Thoracic aorta (tissue), 2 donors: Measurements from ENCODE around the gene NMD3. TPM values are rescaled to one million over a fixed set of nuclear protein-coding genes. Genes with fewer than 3 reads are reported as not detected.

Source experiments
- ATAC-seq: fragments of 150-250 bp; one replicate; pipeline ENCODE4 v1.8.0; 2017; ENCODE audit warnings: low read depth; ENCODE audit not compliant: insufficient number of reproducible peaks, low FRiP score
- DNase-seq: peaks from one replicate; pipeline ENCODE4 v3.0.0-alpha.2; 2020; ENCODE audit warnings: low spot score
- H3K27ac ChIP-seq, 2 donors: fragments of 200-600 bp; sonication (generic); 1 replicate in 1 of 2; 2 replicates in 1 of 2; pipeline ENCODE4 v1.5.1; 2016; ENCODE audit warnings: mild to moderate bottlenecking in 2 of 2, moderate library complexity in 2 of 2
- H3K27me3 ChIP-seq: fragments of 200-600 bp; sonication (generic); replicated peaks from 2 replicates; pipeline ENCODE4 v1.6.0; 2016; ENCODE audit warnings: mild to moderate bottlenecking; ENCODE audit not compliant: insufficient read depth
- H3K36me3 ChIP-seq: fragments of 200-600 bp; sonication (generic); one replicate; pipeline ENCODE4 v1.5.1; 2016
- H3K4me1 ChIP-seq, 2 donors: fragments of 200-600 bp; sonication (generic); 1 replicate in 1 of 2; 2 replicates in 1 of 2; pipeline versions ENCODE4 v1.5.1 to v1.6.0; 2016; ENCODE audit warnings: low read depth in 2 of 2, mild to moderate bottlenecking in 1 of 2; ENCODE audit not compliant: control insufficient read depth in 1 of 2
- H3K4me3 ChIP-seq: fragments of 200-600 bp; sonication (generic); 2 replicates; pipeline ENCODE4 v1.5.1; 2016; ENCODE audit warnings: mild to moderate bottlenecking
- H3K9me3 ChIP-seq: fragments of 200-600 bp; sonication (generic); 2 replicates; pipeline ENCODE4 v1.5.1; 2016
- CTCF ChIP-seq: fragments of 200-600 bp; sonication (generic); IDR thresholded peaks from one replicate; pipeline ENCODE4 v1.5.1; 2019; ENCODE audit warnings: antibody characterized with exemption
- total RNA-seq, 2 donors: library from RNA; depleted of rRNA; stranded (reverse); fragments of >200 nt; gene quantifications; one replicate each; pipeline versions ENCODE4 v1.1.0 to v1.2.3, GENCODE V29; 2016

NMD3 gene
- total RNA-seq, 2 donors from 2014 or later = 41.2 to 48.8 TPM

GRCh38 chr3:161247049-161247448, 25.9 kb downstream of the NMD3 start:
- DNase-seq (no peak), ATAC-seq (no peak)
- H3K4me1 ChIP-seq = peaks cover 0 to 4% of the 10 kb centered on the region in 2 donors
- no peaks in the 10 kb centered on the region for H3K9me3 ChIP-seq
- H3K27ac ChIP-seq = no peak overlapping the region
- no peaks in the 10 kb centered on the region for H3K27me3 ChIP-seq
- TF ChIP-seq CTCF = no peak
- H3K4me3 ChIP-seq = no peak overlapping the region
- H3K36me3 ChIP-seq = peaks cover 31% of the 10 kb centered on the region

DNA sequence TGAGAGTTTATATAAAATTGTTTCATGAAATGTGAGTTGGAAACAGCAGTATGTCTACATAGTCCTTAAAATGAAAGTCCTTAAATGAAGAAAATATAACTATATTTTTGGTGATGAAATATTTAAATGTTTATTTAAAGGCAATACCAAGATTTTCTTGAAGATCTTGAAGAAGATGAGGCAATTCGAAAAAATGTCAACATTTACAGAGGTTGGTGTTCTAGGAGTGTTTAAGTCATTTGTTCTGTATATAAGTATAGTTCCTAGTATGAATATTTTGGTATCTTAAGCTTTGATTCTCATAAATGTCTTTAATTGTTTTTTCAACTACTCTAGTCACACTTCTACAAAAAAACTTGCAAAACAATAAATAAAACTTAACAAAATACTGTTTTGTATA, 29.0 kb downstream of the NMD3 start:
- H3K9me3 ChIP-seq = no peaks in the 10 kb centered on the region
- H3K27ac ChIP-seq = no peak overlapping the region
- no peak overlapping the region for H3K4me3 ChIP-seq
- H3K4me1 ChIP-seq = peaks cover 6 to 30% of the 10 kb centered on the region in 2 donors
- H3K36me3 ChIP-seq = peaks cover 28% of the 10 kb centered on the region
- ATAC-seq (no peak), DNase-seq (no peak)
- no peaks in the 10 kb centered on the region for H3K27me3 ChIP-seq
- TF ChIP-seq CTCF = no peak

DNA sequence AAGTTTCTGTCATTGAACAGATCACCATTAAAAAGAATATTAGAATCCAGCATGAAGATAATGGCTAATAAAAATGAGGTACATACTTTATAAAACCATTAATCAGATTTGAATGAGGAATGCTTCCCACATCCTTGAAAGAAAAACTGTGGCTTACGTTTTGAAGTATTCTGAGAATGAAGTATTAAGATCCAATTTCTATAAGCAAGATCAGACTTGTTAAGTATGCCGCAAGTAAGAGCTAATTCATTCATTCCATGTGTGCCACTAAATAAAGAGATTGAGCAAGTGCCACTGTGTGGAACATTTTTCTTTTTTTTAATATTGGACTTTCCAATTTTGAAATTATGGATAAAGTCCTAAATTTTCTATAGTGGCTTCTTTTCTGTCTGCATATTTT, 30.6 kb downstream of the NMD3 start:
- no peaks in the 10 kb centered on the region for H3K9me3 ChIP-seq
- no peak for TF ChIP-seq CTCF
- no peaks in the 10 kb centered on the region for H3K27me3 ChIP-seq
- peaks cover 6 to 38% of the 10 kb centered on the region in 2 donors for H3K4me1 ChIP-seq
- no peak overlapping the region for H3K4me3 ChIP-seq
- H3K27ac ChIP-seq = no peak overlapping the region
- H3K36me3 ChIP-seq = peaks cover 28% of the 10 kb centered on the region
- DNase-seq = no peak
- no peak for ATAC-seq

GRCh38 chr3:161252143-161252542, 31.0 kb downstream of the NMD3 start:
- no peaks in the 10 kb centered on the region for H3K9me3 ChIP-seq
- no peaks in the 10 kb centered on the region for H3K27me3 ChIP-seq
- H3K27ac ChIP-seq = no peak overlapping the region
- H3K4me3 ChIP-seq = no peak overlapping the region
- H3K36me3 ChIP-seq = peaks cover 32% of the 10 kb centered on the region
- peaks cover 6 to 38% of the 10 kb centered on the region in 2 donors for H3K4me1 ChIP-seq
- no peak for TF ChIP-seq CTCF
- no peak for DNase-seq
- ATAC-seq = no peak

DNA sequence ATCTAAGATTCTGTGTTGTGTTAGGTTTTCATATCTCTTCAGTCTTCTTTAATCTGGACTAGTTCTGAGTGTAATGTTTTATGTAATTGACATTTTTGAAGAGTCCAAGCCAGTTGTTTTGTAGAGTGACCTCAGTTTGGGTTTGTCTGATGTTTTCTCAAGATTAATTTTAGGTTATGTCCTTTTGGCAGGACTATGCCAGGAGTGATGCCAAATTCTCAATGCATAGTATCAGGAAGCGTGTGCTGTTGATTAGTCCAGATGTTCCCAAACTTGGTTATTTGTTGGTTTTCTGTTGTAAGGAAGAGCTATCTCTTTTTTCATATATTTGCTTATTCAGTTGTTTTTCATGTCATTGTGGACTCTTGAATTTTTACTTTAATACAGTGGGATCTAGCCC, 32.6 kb downstream of the NMD3 start:
- H3K27me3 ChIP-seq = no peaks in the 10 kb centered on the region
- no peak overlapping the region for H3K4me3 ChIP-seq
- no peaks in the 10 kb centered on the region for H3K9me3 ChIP-seq
- ATAC-seq (no peak), DNase-seq (no peak)
- no peak overlapping the region for H3K27ac ChIP-seq
- no peak for TF ChIP-seq CTCF
- H3K36me3 ChIP-seq = peaks cover 23% of the 10 kb centered on the region
- peaks cover 6 to 38% of the 10 kb centered on the region in 2 donors for H3K4me1 ChIP-seq
